HFFc6 (cell line): ENCODE results near the gene DXO. TPM values are rescaled to one million over a fixed set of nuclear protein-coding genes. Genes with fewer than 3 reads are reported as not detected.
"Not testable (repeated sequence)": the region's sequence is repeated elsewhere in the genome, so short reads cannot be mapped to it uniquely, and the experiment has no call there.

Source experiments
- DNase-seq: peaks from one replicate; pipeline ENCODE4 v3.0.0-alpha.2; 2018
- H3K27ac Mint-ChIP-seq: 2 replicates; pipeline ENCODE4 v1.8.0; 2020; ENCODE audit warnings: mild to moderate bottlenecking, mixed read lengths
- H3K27me3 Mint-ChIP-seq: 2 replicates; pipeline ENCODE4 v1.8.0; 2021; ENCODE audit warnings: mild to moderate bottlenecking, moderate library complexity, mixed read lengths; ENCODE audit not compliant: insufficient read depth
- H3K36me3 Mint-ChIP-seq: 2 replicates; pipeline ENCODE4 v1.8.0; 2021; ENCODE audit warnings: low read depth, mixed read lengths
- H3K4me1 Mint-ChIP-seq: 2 replicates; pipeline ENCODE4 v1.8.0; 2020; ENCODE audit warnings: low read depth, mixed read lengths
- H3K4me3 Mint-ChIP-seq: 2 replicates; pipeline ENCODE4 v1.8.0; 2020; ENCODE audit warnings: mild to moderate bottlenecking, moderate library complexity, mixed read lengths
- H3K9me3 Mint-ChIP-seq: 2 replicates; pipeline ENCODE4 v1.8.0; 2020; ENCODE audit warnings: mild to moderate bottlenecking, mixed read lengths
- total RNA-seq, 6 experiments: library from RNA; stranded (reverse); fragmentation: NEBNext Ultra II Directional; extraction: Animal tissue kit (Norgen Biotek cat#: 25700); gene quantifications; 2 replicates in 1 of 6; 3 replicates in 5 of 6; pipeline ENCODE4 v1.2.3, GENCODE V29; 2021
- TF ChIP-seq, protein P1 (sequence below): fragments of 200-600 bp; sonication (generic); IDR thresholded peaks from 2 replicates; pipeline ENCODE4 v1.5.0; 2021; ENCODE audit warnings: antibody characterized with exemption, mild to moderate bottlenecking

DXO gene
- total RNA-seq, 6 experiments from 2014 or later: 14.1 to 20.5 (median 16.5) TPM

DNA sequence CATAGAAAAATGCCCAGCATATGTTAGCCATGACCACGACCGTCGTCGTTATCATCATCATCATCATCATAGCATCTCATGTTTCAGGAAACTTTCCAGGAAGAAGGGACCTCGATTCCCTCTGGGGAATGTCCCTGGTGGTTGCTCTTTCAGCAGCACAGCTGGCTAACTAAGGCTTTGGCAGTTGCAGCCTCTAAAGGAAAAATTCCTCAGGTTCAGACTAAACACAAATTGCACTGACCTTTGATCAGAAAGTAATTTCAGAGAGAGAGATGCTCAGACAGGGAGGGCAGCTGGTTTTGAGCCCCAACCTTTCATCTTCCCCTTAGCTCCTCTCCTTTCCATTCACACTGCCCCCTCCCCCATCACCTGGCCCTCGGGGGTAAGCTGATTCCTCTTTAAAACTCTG, 31.7 kb downstream of the DXO start:
- peaks cover 24% of the 10 kb centered on the region for H3K4me1 Mint-ChIP-seq
- peaks cover 18% of the 10 kb centered on the region for H3K27me3 Mint-ChIP-seq
- H3K27ac Mint-ChIP-seq: no peak overlapping the region
- TF ChIP-seq, protein P1, sequence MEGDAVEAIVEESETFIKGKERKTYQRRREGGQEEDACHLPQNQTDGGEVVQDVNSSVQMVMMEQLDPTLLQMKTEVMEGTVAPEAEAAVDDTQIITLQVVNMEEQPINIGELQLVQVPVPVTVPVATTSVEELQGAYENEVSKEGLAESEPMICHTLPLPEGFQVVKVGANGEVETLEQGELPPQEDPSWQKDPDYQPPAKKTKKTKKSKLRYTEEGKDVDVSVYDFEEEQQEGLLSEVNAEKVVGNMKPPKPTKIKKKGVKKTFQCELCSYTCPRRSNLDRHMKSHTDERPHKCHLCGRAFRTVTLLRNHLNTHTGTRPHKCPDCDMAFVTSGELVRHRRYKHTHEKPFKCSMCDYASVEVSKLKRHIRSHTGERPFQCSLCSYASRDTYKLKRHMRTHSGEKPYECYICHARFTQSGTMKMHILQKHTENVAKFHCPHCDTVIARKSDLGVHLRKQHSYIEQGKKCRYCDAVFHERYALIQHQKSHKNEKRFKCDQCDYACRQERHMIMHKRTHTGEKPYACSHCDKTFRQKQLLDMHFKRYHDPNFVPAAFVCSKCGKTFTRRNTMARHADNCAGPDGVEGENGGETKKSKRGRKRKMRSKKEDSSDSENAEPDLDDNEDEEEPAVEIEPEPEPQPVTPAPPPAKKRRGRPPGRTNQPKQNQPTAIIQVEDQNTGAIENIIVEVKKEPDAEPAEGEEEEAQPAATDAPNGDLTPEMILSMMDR: no peak
- peak; percentile 47 for DNase-seq
- H3K36me3 Mint-ChIP-seq: no peaks in the 10 kb centered on the region
- H3K4me3 Mint-ChIP-seq: no peak overlapping the region
- no peaks in the 10 kb centered on the region for H3K9me3 Mint-ChIP-seq

DNA sequence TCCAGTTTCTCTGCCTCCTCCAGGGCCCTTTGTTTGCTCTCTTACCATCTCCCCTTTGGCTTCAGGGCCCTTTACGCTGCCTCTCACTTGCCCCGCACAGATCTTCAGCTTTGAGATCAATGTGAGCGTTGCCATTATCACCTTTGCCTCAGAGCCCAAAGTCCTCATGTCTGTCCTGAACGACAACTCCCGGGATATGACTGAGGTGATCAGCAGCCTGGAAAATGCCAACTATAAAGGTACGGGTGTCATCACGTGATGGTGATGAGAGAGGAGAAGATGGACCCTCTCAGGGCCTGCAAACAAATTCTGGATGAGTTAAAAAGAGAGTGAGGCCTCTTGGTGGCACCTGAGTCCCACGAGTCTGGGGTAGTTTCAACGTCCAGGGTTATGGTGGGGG, 36.1 kb downstream of the DXO start:
- peaks cover 19% of the 10 kb centered on the region for H3K27me3 Mint-ChIP-seq
- no peak overlapping the region for H3K27ac Mint-ChIP-seq
- no peak overlapping the region for H3K4me3 Mint-ChIP-seq
- H3K36me3 Mint-ChIP-seq: no peaks in the 10 kb centered on the region
- TF ChIP-seq, protein P1: no peak
- DNase-seq: no peak
- H3K9me3 Mint-ChIP-seq: no peaks in the 10 kb centered on the region
- peaks cover 9% of the 10 kb centered on the region for H3K4me1 Mint-ChIP-seq

DNA sequence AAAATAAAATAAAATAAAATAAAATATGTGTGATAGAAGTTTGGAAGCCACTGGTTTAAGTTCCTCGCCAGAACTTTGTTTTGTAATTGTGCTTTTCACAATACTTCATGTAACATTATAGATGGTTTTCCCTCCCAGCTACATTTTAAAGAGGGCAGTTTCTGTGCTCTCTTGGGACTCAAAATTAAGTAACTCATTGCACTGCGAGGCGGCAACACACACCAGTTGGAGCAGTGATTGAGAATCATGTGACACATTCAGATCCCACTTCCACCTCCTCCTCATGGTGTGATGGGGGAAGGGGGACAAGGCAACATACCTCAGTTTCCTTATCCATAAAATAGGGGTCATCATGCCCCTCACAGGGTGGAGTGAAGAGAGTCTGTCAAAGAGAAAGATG, 36.9 kb downstream of the DXO start:
- Mint-ChIP-seq H3K4me3 (no peak overlapping the region), H3K9me3 (no peaks in the 10 kb centered on the region)

DNA sequence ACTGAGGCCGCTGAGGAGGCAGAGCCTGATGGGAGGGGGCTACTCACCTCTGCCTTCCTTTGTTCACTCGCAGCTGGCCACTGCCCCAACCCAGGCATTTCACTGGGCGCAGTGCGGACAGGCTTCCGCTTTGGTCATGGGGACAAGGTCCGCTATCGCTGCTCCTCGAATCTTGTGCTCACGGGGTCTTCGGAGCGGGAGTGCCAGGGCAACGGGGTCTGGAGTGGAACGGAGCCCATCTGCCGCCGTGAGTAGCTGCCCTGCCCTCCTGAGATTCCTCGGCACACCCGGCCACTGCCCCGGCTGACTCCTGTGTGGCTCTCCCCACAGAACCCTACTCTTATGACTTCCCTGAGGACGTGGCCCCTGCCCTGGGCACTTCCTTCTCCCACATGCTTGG, 38.4 kb downstream of the DXO start:
- DNase-seq: no peak
- Mint-ChIP-seq H3K9me3 (no peaks in the 10 kb centered on the region), H3K4me3 (no peak overlapping the region), H3K4me1 (no peaks in the 10 kb centered on the region), H3K27me3 (peaks cover 19% of the 10 kb centered on the region), H3K36me3 (no peaks in the 10 kb centered on the region), H3K27ac (no peak overlapping the region)
- TF ChIP-seq, protein P1: no peak

More for the DNA sequence above, 36.9 kb downstream of the DXO start:
- Mint-ChIP-seq H3K36me3 (no peaks in the 10 kb centered on the region), H3K4me1 (peaks cover 1% of the 10 kb centered on the region), H3K27ac (no peak overlapping the region), H3K27me3 (peaks cover 19% of the 10 kb centered on the region)
- DNase-seq: no peak
- TF ChIP-seq, protein P1: no peak

DNA sequence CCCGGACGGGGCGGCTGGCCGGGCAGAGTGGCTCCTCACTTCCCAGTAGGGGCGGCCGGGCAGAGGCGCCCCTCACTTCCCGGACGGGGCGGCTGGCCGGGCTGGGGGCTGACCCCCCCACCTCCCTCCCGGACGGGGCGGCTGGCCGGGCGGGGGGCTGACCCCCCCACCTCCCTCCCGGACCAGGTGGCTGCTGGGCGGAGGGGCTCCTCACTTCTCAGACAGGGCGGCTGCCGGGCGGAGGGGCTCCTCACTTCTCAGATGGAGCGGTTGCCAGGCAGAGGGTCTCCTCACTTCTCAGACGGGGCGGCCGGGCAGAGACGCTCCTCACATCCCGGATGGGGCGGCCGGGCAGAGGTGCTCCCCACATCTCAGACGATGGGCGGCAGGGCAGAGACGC, 39.8 kb downstream of the DXO start:
- not testable (repeated sequence) for H3K4me1 Mint-ChIP-seq, H3K9me3 Mint-ChIP-seq, H3K36me3 Mint-ChIP-seq, DNase-seq, H3K27ac Mint-ChIP-seq, H3K4me3 Mint-ChIP-seq
- H3K27me3 Mint-ChIP-seq: peaks cover 19% of the 10 kb centered on the region

DNA sequence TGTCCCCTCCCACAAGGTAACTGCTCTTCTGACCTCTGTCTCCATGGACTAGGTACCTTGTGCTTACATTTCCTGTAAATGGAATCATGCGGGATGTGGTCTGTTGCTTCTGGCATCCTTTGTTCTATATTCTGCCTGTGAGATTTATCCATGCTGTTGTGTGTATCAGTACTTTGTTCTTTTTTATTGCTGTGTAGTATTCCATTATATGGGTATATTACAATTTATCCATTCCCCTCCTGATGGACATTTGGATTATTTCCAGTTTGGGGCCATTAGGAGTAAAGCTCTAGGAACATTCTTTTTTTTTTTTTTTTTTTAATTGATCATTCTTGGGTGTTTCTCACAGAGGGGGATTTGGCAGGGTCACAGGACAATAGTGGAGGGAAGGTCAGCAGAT, 41.0 kb downstream of the DXO start:
- Mint-ChIP-seq H3K27me3 (peaks cover 17% of the 10 kb centered on the region), H3K9me3 (no peaks in the 10 kb centered on the region), H3K4me1 (peaks cover 7% of the 10 kb centered on the region; the same call in 1 of the 2 replicates), H3K27ac (no peak overlapping the region), H3K36me3 (no peaks in the 10 kb centered on the region), H3K4me3 (no peak overlapping the region)
- no peak for DNase-seq
- TF ChIP-seq, protein P1: no peak
